GM21576 (cell line): Measurements from ENCODE around the gene PAX5.
A peak's percentile ranks its signal among the peaks of the same experiment; 100 is the strongest.

Source experiments
- ATAC-seq: cut with Tn5 transposase; IDR thresholded peaks from one replicate; pipeline ENCODE4 v1.9.1; 2021; ENCODE audit warnings: mild to moderate bottlenecking, moderate library complexity; ENCODE audit not compliant: unreplicated experiment

Gene PAX5

DNA sequence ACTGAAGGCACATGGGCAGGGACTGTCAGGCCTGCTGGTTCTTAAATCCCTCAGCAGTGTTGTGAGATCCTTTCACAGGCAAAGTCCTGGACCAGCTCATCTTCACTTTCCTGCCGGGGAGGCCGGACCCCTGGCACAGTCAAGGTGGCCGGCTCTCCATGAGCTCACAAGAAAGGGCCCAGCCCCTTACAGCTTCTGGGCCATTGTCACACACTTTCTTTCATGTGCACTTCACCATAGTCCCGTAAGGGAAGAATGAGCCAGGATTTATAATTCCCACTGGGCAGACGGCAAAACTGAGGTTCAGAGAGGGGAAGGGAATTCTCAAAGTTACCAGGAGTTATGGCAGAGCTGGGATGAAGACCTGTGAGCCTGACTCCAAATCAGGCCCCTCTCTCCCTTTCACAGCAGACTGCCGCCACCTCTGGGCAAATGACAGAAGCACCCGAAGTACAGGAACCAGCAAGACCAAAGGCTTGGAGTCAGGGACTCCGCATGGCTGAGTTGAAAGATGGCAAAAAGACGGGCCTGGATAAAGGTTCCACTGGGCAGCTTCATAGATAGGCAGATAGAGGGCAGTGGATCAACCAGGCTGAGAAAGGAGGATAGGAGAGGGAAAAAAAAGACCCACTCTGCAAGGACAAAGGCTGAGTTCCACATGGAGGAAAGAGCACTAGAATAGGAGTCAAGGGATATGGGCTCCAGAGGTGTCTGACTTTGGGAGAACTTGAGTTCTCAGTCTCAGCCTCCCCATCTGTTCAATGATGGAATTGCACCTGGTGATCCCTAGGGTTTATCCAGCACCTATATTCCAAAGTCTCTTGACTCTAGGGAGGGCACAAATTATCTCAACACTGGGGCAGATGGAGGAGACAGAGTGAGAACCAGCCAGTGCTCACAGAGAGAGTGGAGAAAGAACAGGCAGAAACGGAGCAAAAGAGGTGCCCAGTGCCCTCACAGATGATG lies 128.7 kb downstream of the PAX5 start:
- ATAC-seq, result no peak

DNA sequence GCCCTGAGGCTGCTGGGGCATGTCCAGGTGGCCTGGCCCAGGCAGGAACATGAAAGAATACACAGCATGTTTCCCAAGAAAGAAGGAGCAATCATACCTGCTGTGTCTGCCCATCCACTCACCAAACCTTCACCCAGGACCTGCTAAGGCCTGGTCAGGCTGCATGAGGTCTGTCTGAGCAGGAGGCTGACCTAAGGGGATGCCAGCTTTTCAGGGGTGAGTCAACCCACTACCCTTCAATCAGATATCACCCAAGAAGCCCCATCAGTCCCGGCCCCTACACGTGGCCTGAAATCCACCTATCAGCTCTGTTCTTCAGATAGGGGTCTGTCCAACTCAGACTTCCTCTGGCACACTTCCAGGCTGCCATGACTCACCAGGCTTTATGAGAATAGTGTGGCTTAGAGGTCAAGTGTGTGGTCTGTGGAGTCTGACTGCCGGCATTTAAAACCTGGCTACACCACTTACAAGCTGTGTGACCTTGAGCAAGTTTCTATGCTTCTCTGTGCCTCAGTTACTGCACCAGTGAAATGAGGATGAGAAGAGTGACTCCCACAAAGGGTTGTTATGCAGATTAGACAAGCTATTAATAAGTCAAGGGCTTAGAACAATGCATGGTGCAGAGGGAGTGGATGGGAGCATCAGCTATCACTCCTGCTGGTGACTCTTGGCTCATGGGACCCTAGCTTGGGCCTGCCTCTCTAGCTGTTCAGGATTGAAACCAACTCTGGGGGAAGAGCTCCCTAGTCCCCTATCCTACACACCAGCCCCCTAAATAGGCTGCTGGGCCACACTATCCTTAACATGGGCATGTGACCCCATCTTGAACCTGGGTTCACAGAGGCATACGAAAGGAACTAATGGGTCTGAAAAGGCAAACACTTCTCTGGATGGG lies 130.3 kb downstream of the PAX5 start:
- ATAC-seq, result peak; percentile 47

DNA sequence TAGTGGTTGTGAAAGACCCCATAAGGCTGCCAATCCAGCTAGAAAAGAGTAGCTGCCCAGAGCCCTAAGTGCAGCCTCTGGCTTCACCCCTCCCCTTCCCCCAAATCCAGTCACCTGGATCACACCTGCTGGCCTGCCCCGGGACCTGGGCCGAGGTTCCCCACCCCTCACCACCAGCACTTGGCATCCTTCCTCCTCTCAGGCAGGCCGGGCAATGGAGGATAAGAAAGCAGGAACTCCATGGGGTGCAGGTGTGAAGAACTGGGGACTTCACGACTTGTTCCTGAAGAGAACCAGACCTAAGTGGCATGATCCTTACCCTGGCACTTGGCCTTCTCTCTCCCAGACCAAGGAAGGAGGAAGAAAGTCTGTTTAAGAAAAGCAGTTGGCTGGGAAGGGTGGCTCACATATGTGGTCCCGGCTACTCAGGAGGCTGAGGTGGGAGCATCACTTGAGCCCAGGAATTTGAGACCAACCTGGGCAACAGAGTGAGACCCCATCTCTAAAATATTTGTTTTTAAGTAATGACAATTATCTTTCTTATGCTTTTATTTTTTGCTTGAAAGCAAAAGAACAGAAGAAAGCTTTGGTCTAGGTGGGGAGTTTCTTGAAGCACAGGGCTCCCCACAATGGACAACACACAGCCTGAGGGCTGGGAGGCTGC lies 131.1 kb downstream of the PAX5 start:
- no peak for ATAC-seq

DNA sequence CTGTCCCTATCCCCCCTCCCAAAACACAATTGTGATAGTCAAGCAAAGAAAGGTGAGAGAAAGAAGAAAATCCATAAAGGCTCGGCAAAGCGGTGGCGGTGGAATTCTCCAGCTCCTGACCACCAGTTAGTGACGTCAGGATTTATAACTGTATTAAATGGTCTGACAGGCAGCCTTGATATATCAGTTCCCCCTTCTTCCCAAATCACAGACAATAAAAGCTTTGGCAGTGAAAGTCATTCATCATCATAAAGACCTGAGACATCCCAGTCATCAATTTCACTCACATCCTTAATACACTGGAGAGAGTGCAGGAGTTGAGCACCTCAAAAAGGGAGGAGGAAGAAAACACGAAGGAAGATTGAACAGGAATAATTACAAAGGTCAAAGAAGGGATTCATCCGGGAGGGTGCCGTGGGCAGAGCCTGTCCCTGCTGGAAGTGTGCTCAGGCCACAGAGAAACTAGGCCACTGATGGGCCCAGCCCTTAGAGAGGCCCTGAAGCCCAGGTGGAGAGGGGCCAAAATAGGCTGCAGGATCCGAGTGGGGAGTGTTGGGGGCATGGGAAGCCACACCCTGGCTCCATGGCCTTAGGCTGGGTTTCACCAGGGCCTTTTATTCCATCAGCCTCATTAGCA lies 131.9 kb downstream of the PAX5 start:
- ATAC-seq, result no peak

DNA sequence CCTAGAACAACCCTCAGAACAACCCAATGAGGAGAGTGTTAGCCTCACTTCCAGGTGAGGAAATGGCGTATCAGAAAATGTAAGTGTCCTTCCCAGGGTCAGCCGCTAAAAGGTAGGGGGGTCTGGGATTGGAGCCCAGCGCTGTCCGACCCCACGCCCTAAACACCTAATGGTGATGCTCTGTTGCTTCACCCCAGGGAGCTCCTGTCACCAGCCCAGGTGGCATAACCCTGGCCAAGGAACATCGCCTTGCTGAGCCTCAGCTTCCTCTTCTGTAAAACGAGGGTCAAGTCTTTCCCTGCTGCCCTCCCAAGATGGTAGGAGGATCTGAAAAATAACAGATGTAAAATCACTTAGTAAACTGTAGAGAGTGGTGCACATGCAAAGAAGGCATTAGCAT lies 132.5 kb downstream of the PAX5 start:
- ATAC-seq, result no peak

DNA sequence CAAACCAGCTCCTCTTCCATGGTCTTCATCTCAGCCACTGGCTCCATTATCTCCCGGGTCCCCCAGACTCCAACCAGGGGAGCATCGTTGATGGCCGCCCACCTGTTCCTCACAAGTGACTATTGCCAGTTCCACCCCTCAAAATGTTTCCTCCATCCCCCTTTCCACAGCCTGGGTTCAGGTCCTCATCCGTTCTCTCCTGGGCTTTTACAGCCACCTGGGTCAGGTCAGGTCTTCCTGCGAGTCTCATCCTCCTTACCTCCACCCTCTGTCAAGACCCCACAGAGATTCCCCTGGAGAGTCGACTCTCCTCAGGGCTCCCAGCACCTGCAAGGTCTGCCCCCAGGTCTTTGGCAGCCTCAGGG lies 133.2 kb downstream of the PAX5 start:
- ATAC-seq, result no peak

DNA sequence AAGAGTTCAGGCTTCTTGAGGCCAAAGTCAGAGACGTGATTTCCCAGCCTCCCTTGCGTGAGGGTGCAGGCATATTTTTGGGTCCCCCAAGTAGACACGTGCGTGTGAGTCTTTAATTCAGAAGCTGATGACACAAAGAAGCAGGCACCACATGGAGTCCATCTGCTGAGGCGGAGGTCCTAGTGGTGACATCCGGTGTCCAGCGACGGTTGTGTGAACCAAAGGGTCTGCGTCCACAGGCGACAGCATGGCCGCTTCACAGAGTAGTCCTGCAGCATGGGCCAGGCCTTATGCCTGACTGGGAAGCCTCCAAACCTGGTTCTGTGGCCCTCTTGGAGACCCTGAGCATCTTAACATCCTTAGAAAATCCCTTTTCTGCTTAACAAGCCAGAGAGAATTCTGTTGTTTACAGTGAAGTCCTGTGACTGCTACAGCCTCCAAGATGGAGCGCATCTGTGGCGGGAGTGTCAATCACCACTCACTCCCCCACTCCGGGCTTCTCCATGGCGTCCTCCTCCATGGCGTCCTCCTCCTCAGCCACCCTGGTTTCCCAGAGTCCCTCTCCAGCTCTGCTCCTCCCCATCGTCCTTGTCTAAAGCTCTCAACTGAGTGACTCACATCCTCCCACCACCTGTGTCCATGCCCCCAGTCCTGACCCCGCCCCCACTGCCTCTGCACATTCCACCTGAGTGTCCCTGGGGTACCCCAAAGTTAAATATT lies 133.8 kb downstream of the PAX5 start:
- no peak for ATAC-seq

DNA sequence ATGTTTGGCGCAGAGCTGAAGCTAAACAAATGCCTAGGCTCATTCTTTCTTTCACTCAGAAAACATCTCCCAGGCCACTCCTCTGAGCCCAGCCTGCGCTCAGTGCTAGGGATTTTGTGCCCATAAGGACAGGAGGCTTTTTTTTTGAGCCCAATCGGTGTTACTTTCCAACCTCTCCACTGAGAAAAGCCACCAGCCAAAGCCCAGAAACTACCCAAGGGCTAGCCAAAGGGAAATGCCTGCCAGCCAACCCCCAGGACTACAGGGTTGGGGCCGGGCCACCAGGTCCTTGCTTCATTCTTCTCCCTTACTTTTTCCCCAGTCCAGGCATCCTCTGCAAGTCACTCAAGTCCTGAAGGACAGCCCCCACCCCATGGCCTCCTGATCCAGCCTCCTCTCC lies 134.7 kb downstream of the PAX5 start:
- no peak for ATAC-seq

DNA sequence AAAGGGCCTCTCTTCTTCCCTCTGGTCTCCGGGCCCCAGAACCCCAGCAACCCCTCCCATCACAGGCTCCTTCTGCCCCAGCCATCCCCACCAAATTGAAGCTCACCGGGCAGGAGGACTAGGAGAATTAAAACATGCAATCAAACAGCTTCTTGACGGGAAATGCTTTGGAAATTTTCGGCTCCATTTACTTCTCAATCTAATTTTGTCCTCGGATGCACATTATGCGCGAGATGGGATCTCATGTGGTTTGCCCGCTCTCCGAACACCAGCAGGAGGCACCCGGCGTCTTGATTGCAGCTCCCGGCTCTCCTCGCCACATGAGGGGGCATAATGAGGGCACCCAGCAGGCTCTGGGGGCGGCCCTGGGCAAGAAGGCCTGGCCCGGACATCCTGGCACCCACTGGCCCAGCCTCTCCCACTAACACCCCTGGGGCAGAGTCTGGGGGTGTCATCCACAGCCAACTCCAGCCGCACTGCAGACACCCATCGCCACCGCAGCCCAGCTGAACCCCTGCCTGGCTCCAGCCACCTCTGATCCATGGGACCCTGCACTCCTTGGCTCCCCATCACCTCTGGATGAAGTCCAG lies 135.5 kb downstream of the PAX5 start:
- ATAC-seq, result no peak

DNA sequence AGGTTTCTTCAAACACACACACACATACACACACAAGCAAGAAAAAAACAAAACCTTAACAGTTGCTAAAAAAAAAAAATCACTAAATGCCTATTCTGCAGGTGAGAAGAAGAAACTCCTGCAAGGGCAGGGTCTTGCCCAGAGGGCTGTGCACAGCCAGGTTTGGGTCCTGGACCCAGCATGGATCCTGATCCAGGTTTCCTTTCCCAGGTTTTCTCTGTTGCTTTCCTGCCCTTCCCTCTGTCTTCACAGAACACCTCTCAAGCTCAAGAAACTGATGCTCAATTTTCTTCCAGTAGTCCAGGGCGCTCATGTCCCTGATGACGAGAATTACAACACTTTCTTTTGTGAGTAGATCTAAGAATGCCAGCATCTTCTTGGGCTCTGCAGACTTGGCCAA lies 136.6 kb downstream of the PAX5 start:
- no peak for ATAC-seq

DNA sequence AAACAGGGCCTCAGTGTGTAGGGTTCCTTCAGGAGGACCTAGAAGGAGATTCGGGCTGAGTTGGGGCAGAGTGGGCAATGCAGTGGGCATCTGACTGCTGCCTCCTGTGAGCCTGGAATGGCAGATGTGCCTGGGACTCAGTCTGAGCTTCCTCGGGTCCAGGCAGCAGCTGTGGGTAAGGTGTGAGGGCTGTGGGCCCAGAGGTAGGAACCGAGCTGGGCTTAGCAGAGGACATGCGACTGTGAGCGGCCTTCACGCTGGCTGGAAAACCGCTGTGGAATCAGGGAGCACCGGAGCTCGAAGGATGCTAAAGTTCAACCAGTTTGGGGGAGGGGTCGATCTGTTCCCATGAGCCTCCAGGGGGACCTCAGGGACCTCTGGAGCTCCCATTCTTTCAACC lies 137.0 kb downstream of the PAX5 start:
- no peak for ATAC-seq

DNA sequence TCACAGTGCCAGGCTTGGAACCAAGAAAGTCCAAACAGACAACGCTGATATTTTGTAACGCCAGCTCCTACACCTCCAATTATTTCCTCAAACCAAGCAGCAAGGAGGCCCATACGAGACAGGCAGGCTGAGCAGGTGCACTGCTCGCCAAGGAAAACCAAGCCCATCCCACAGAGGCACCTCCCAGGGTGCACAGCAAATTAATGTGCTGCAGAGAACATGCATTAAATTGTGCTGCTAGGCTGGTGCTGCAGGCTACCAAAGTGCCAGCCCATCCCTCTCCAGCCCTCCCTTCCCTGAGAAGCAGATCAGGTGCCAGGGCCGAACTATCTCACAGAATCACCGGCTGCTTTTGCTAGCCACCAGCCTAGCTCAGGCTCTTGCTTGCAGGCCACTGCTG lies 137.8 kb downstream of the PAX5 start:
- no peak for ATAC-seq

DNA sequence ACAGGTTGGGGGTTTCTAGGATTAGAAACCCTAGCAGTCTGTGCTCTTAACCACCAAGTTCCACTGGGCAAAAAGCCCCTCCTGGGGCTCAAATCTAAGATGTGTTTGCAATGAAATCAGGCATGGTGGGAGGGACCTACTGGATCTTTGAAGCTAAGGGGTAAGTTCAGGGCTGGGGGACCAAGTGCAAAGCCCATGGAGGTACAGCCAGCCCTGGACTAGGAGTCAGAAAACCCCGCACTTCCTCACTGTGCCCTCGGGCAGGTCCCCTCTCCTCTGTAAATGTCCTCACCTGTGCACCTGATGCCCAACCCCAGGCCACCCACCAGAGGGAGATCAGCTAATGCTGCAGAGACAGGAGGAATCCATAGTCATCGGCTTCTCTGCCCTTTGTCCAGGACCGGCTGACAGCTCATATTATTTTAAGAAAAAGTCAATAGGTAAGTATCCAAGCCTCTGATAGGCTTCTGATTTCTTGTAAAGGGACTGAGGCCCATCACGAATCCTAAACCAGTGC lies 138.3 kb downstream of the PAX5 start:
- no peak for ATAC-seq

DNA sequence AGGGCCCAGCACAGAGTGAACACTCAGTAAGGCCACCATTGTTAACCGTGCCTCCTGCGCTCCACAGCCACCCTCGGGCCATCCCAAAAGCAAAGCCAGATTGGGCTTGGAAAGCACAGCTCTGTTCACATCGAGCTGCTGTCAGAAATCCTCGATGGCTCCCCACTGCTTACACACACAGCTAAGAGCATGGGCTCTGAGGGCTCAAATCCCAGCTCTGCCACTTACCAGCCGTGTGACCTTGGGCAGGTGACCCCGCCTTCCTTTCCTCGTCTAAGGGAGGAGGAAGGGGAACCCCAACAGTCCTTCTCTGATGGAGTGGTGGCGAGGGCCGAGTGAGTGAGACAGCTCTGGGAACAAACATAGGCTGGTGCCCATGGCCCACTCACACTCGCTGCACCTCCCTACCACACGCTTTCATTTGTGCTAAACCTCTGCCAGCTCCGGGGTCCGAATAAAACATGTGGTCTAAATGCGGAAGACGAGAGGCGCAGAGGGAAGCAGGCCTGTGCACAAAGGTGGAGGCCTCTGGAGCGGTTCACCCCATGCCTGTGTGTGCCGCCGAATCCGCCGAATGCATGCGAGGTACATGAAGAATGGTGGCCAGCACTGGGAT lies 139.3 kb downstream of the PAX5 start:
- no peak for ATAC-seq

DNA sequence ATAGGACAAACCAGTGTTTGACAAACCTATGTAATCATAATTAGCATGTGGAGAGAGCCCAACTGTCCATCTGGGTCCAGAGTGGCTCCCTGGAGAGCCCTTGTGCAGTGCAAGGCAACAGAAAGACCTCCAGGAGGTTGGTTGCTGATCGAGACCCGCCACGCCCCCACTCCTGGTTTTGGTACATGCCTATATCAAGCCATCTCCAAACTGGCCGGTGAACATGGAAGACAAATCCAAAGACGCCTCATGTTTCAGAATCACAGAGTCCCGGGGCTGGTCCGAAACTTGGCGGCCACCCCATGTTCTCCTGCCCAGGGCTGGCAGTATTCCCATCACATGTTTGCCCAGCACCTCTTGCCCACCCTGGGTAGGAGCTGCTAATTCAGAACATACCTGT lies 140.2 kb downstream of the PAX5 start:
- ATAC-seq, result no peak

DNA sequence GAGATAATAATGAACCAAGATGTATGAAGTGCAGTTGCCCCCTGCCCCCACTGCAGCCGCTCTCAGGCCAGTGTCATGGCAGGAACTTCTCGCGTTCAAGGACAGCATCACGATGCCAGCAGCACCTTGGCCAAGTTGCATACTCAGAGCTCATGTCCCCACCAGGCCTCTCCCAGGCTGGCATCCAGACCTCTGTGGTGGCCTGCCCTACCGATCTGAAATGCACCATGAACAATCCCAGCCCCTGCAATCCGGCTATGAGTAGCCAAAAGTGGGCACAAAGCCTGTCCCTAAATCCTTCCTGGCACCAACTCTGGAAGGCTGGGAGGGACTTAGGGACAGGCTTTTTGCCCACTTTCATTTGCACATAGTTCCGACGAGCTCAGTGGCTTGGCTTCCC lies 140.9 kb downstream of the PAX5 start:
- ATAC-seq, result no peak

DNA sequence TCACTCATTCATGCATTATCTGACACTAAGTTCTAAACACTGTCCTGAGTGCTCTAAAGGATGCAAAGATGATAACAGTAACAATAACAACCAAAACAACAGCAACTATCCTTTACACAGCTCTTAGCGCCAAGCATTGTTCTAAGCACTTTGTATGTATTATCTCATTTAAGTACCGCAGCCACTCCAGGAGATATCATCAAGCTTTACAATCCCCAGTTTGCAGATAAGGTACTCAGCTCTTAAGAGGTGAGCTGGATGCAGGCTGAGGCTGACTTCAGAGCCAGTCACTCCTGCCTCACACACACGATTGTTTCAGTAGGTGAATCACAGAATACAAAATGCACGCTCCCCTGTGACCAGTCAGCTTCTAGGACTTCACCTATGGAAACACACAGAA lies 141.8 kb downstream of the PAX5 start:
- no peak for ATAC-seq

DNA sequence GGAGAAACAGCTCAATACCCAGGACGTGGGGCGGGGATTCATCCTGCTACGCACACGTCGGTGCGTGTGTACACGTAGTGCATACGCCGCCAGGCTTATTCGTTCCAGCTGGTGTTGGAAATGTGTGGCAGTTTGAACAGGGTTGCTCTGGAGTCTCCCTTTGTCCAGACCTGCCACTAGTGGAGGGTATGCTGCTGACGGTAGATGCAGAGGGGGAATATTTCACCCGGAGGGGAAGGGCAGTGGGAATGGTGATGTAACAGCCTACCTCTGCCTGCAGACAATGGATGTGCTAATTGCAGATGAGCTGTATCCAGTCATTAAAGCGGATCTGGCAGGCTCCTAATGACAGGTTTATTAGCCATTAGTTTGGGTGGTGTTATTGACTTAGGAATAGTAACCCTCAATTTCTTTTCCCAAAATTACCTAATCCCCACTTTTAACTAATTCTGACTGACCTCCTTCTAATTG lies 142.7 kb downstream of the PAX5 start:
- ATAC-seq, result no peak

DNA sequence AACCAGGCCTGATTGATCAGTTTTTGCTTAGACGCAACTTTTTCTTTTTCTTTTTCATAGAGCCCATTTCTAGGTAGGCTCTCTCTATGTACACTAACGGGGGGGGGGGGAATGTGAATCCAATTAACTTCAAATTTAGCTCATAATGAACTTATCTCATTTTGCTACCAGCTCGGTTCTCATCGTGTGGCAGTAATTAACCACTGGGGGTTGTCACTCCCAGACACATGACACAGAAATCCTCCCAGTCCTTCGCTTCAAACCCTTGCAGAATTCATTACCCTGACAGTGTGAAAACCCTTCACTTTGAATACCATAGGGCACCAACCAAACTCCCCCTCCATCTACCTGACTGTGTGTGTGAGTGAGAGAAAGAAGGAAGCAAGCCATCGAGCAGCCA lies 144.2 kb downstream of the PAX5 start:
- no peak for ATAC-seq
